Endothelial cell of umbilical vein (primary cell): ENCODE measurements around the gene TXN2. TPM values are rescaled to one million over a fixed set of nuclear protein-coding genes. Genes with fewer than 3 reads are reported as not detected.

Source experiments
- BruUV-seq: library from RNA; stranded (reverse); fragments of 400-500 nt; replicated peaks from 2 replicates; lab custom pipeline; 2021; lab: Mats Ljungman, UMichigan
- CTCF ChIA-PET: fragments of 300-600, 350-600 bp; sonication (Branson Sonifier 250); formaldehyde crosslinking; loops from one replicate; lab custom pipeline; 2021; ENCODE audit warnings: antibody characterized with exemption, inconsistent platforms; lab: Charles Lee
- POLR2A ChIA-PET: fragments of 300-600, 350-600 bp; sonication (Branson Sonifier 250); formaldehyde crosslinking; loops from one replicate; lab custom pipeline; 2021; ENCODE audit warnings: antibody characterized with exemption, inconsistent platforms; lab: Charles Lee
- DNase-seq: peaks from one replicate; pipeline ENCODE4 v3.0.0-alpha.2; 2011; ENCODE audit warnings: low read depth, low spot score
- FAIRE-seq: peaks from 2 replicates; lab custom pipeline; 2011; peaks lifted over from hg19 to GRCh38; lab: Jason Lieb, UNC
- H2AFZ ChIP-seq: 2 replicates; pipeline ENCODE4 v1.6.0; 2012; ENCODE audit warnings: low read depth, low read length, control low read depth, inconsistent platforms
- H3K27ac ChIP-seq: 2 replicates; pipeline ENCODE4 v1.5.1; 2011; ENCODE audit warnings: low read depth, mild to moderate bottlenecking, control low read depth, low read length, moderate library complexity; ENCODE audit not compliant: insufficient read depth
- H3K27me3 ChIP-seq, 2 experiments: 2 replicates each; pipeline versions ENCODE4 v1.6.0 to v1.6.1; 2011; ENCODE audit warnings: low read length in 2 of 2, mixed read lengths in 1 of 2; ENCODE audit not compliant: control insufficient read depth in 2 of 2, insufficient read depth in 2 of 2
- H3K36me3 ChIP-seq, 2 experiments: 2 replicates in 1 of 2; 3 replicates in 1 of 2; pipeline ENCODE4 v1.5.1; 2011; ENCODE audit warnings: low read length in 2 of 2, mild to moderate bottlenecking in 1 of 2, moderate library complexity in 1 of 2; ENCODE audit not compliant: control insufficient read depth in 2 of 2, insufficient read depth in 2 of 2; ENCODE audit errors: extremely low read depth in 1 of 2
- H3K4me1 ChIP-seq: 3 replicates; pipeline ENCODE4 v1.5.1; 2011; ENCODE audit warnings: mild to moderate bottlenecking, low read length; ENCODE audit not compliant: control insufficient read depth, insufficient read depth; ENCODE audit errors: extremely low read depth
- H3K4me2 ChIP-seq: 2 replicates; pipeline ENCODE4 v1.6.1; 2011; ENCODE audit warnings: low read length, control low read depth, mixed read lengths; ENCODE audit not compliant: insufficient read depth
- H3K4me3 ChIP-seq, 3 experiments: fragments of 200-600 bp in 1 of 3; sonication (generic), shearing (Covaris generic) in 1 of 3; replicated peaks in 1 of 3; 2 replicates each; pipeline ENCODE4 v1.5.1; 2011 to 2016; ENCODE audit warnings: control low read depth in 3 of 3, low read length in 3 of 3, mild to moderate bottlenecking in 2 of 3, inconsistent platforms in 1 of 3, low read depth in 1 of 3, moderate library complexity in 1 of 3; ENCODE audit not compliant: insufficient read depth in 1 of 3
- H3K79me2 ChIP-seq: 2 replicates; pipeline ENCODE4 v1.6.0; 2012; ENCODE audit warnings: low read length, inconsistent platforms; ENCODE audit not compliant: control insufficient read depth, insufficient read depth
- H3K9ac ChIP-seq: replicated peaks from 2 replicates; pipeline ENCODE3; 2011; ENCODE audit warnings: low read length, control low read depth; ENCODE audit not compliant: insufficient read depth; ENCODE audit errors: extremely low read depth
- H3K9me1 ChIP-seq: replicated peaks from 3 replicates; pipeline ENCODE4 v1.6.0; 2011; ENCODE audit warnings: mild to moderate bottlenecking, low read length; ENCODE audit not compliant: control insufficient read depth, insufficient read depth; ENCODE audit errors: extremely low read depth
- H3K9me3 ChIP-seq: replicated peaks from 2 replicates; pipeline ENCODE4 v1.5.1; 2012; ENCODE audit warnings: low read length, inconsistent platforms; ENCODE audit not compliant: control insufficient read depth, insufficient read depth
- H4K20me1 ChIP-seq: replicated peaks from 2 replicates; pipeline ENCODE3; 2011; ENCODE audit warnings: mild to moderate bottlenecking, low read length; ENCODE audit not compliant: control insufficient read depth, insufficient read depth; ENCODE audit errors: extremely low read depth
- CTCF ChIP-seq, 2 donors: IDR thresholded peaks; 1 replicate in 1 of 2; 2 replicates in 1 of 2; pipeline ENCODE4 v1.5.1; 2011; ENCODE audit warnings: low read length in 2 of 2, mild to moderate bottlenecking in 2 of 2, moderate library complexity in 2 of 2, control low read depth in 1 of 2, inconsistent platforms in 1 of 2, low read depth in 1 of 2; ENCODE audit not compliant: insufficient read depth in 1 of 2; ENCODE audit errors: extremely low read depth in 1 of 2
- EZH2 ChIP-seq: IDR thresholded peaks from 2 replicates; pipeline ENCODE4 v1.6.1; 2012; ENCODE audit warnings: borderline replicate concordance, low read depth, mild to moderate bottlenecking, moderate library complexity, low read length, inconsistent platforms; ENCODE audit not compliant: severe bottlenecking
- FOS ChIP-seq: IDR thresholded peaks from 2 replicates; pipeline ENCODE4 v1.6.1; 2011; ENCODE audit warnings: mild to moderate bottlenecking, low read length, moderate library complexity, borderline replicate concordance; ENCODE audit not compliant: insufficient read depth
- GATA2 ChIP-seq: IDR thresholded peaks from 2 replicates; pipeline ENCODE4 v1.7.0; 2011; ENCODE audit warnings: low read depth, mild to moderate bottlenecking, moderate library complexity, mixed read lengths, low read length; ENCODE audit not compliant: insufficient read length, insufficient read depth
- JUN ChIP-seq: IDR thresholded peaks from 2 replicates; pipeline ENCODE4 v1.6.1; 2011; ENCODE audit warnings: borderline replicate concordance, low read depth; ENCODE audit not compliant: insufficient read length, insufficient read depth
- MAX ChIP-seq: IDR thresholded peaks from 2 replicates; pipeline ENCODE4 v1.6.1; 2011; ENCODE audit not compliant: insufficient read depth, insufficient read length
- MYC ChIP-seq: IDR thresholded peaks from one replicate; pipeline ENCODE4 v1.6.1; 2011; ENCODE audit warnings: mild to moderate bottlenecking, low read depth, low read length
- POLR2A ChIP-seq: IDR thresholded peaks from 2 replicates; pipeline ENCODE4 v1.6.1; 2012; ENCODE audit warnings: low read depth, mild to moderate bottlenecking, control low read depth, low read length
- POLR2AphosphoS5 ChIP-seq: IDR thresholded peaks from 2 replicates; pipeline ENCODE4 v1.6.1; 2012; ENCODE audit warnings: low read depth, mild to moderate bottlenecking, control low read depth, low read length, moderate library complexity; ENCODE audit not compliant: insufficient read depth
- dilution Hi-C: fragments of 300-500 bp; cut with MboI; formaldehyde crosslinking; loops from one replicate; pipeline ENCODE4 v1.15.0; 2019; ENCODE audit warnings: low sequenced_read_pairs; ENCODE audit not compliant: extremely low pct_ligation_motif_present
- intact Hi-C: fragments of 100-400 bp; cut with micrococcal nuclease; formaldehyde crosslinking; loops from one replicate; pipeline ENCODE4 v1.10.0; 2022
- polyA plus RNA-seq, 4 experiments: library from polyadenylated mRNA; depleted of rRNA in 3 of 4; stranded (reverse) in 3 of 4; unstranded in 1 of 4; fragments of >200 nt; gene quantifications; 2 replicates each; pipeline versions ENCODE4 v1.2.1 to v1.2.3, GENCODE V29; 2011 to 2012; ENCODE audit warnings: missing spikeins in 1 of 4
- total RNA-seq: library from RNA; stranded (reverse); gene quantifications from 2 replicates; pipeline ENCODE4 v1.2.3, GENCODE V29; 2021

TXN2 gene
- total and polyA plus RNA-seq, 2 donors (not counting 3 experiments of a cell fraction or from before 2014, with no cell fraction given): 75.9 to 183 TPM

- Histone ChIP-seq H3K9me1 (no peaks in the 10 kb centered on the region), H4K20me1 (no peaks in the 10 kb centered on the region), H3K9me3 (no peaks in the 10 kb centered on the region), H3K79me2 (no peaks in the 10 kb centered on the region), H3K4me1 (no peaks in the 10 kb centered on the region), H3K4me3 (no peak overlapping the region), H2AFZ (no peak overlapping the region), H3K4me2 (no peak overlapping the region), H3K27ac (no peak overlapping the region), H3K27me3 (no peaks in the 10 kb centered on the region), H3K9ac (no peak overlapping the region), H3K36me3 (peaks cover 0 to 3% of the 10 kb centered on the region in 2 experiments)
- ChIA-PET CTCF (interaction anchor here (0.6 to 2.1 kb wide), 63 partner anchors 9 to 555 kb away, joined by 3 to 48 read pairs (median 5); partner anchors contain the start of genes APOL1, APOL2, APOL4 and EIF3D), POLR2A (no interaction called here)
- DNase-seq (peak; percentile 43), FAIRE-seq (peak; percentile 71)
- dilution Hi-C loops: no loop called here
- no TSS peak for BruUV-seq
- intact Hi-C loops: loop anchor here (1.0 to 5.0 kb wide), 5 partner anchors 248 to 345 kb away; partner anchors contain the start of gene APOL2
- TF ChIP-seq MYC: no peak
- no peak for TF ChIP-seq POLR2AphosphoS5
- peak; percentile 51 to 70 for TF ChIP-seq CTCF (IDR thresholded peaks at IDR 0.05; ENCODE audit: extremely low read depth in 1 of 2, insufficient read depth in 1 of 2, low read depth in 1 of 2, low read length in 2 of 2)
These were observed 5.4 kb upstream of the TXN2 start for GRCh38 chr22:36486619-36487384.

GRCh38 chr22:36480941-36481392 is 473 bp downstream of the TXN2 start:
- H3K27me3 ChIP-seq: no peaks in the 10 kb centered on the region
- ChIA-PET CTCF (interaction anchor here (1.4 kb wide), 1 partner anchor 11 kb away, joined by 10 read pairs; no protein-coding TSS in a partner anchor), POLR2A (interaction anchor here (0.6 to 1.4 kb wide), 2 partner anchors 11 to 96 kb away, joined by 3 to 4 read pairs; no protein-coding TSS in a partner anchor)
- TSS peak; percentile 62 for BruUV-seq
- DNase-seq (no peak), FAIRE-seq (no peak)
- no peaks in the 10 kb centered on the region for H4K20me1 ChIP-seq
- dilution Hi-C loops (no loop called here), intact Hi-C loops (no loop called here)
- peak overlapping the region; percentile 84 for H3K9ac ChIP-seq
- peaks cover 10% of the 10 kb centered on the region for H3K79me2 ChIP-seq
- H3K36me3 ChIP-seq: peaks cover 2 to 12% of the 10 kb centered on the region in 2 experiments
- no peaks in the 10 kb centered on the region for H3K9me3 ChIP-seq
- H3K27ac ChIP-seq: peak overlapping the region; percentile 89
- no peaks in the 10 kb centered on the region for H3K9me1 ChIP-seq
- TF ChIP-seq JUN: no peak
- no peak for TF ChIP-seq POLR2AphosphoS5
- TF ChIP-seq CTCF (IDR thresholded peaks at IDR 0.05; ENCODE audit: extremely low read depth in 1 of 2, insufficient read depth in 1 of 2, low read depth in 1 of 2, low read length in 2 of 2): no peak
- no peak for TF ChIP-seq POLR2A
- TF ChIP-seq MAX: no peak
- TF ChIP-seq EZH2: no peak
- TF ChIP-seq GATA2: no peak
- TF ChIP-seq FOS: no peak
- no peak for TF ChIP-seq MYC
- peaks cover 8% of the 10 kb centered on the region for H3K4me1 ChIP-seq
- H3K4me3 ChIP-seq: peak overlapping the region; percentile 53 to 73 (median 67)
- H3K4me2 ChIP-seq: peak overlapping the region; percentile 75
- H2AFZ ChIP-seq: peak overlapping the region; percentile 42
